CD4-positive, alpha-beta T cell treated with Interleukin-10 for 1 hour (primary cell): ENCODE data around the gene FAM193B.
"Not testable (repeated sequence)": the region's sequence is repeated elsewhere in the genome, so short reads cannot be mapped to it uniquely, and the experiment has no call there.

Experiments used
- DNase-seq: peaks from one replicate; pipeline ENCODE4 v3.0.0-alpha.2; 2020

FAM193B gene

DNA sequence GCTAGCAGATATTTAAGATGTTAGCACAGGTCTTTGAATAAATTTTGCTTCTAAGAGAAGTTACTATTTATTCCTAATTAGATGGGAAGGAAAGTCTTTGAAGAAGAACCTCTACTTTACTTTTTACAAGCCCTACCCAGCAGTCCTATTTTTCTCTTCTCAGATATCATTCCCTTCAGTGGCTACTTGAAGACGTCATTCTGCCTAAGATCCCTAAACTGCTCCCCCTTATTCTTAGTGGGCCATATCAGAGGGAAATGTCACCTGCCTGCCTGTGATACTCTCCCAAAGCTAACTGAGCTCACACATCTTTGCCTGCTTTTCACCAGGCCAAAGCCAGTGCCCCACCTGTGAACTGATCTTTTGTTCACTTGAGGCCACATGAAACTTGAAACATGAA, 21.1 kb upstream of the FAM193B start:
- DNase-seq: no peak

DNA sequence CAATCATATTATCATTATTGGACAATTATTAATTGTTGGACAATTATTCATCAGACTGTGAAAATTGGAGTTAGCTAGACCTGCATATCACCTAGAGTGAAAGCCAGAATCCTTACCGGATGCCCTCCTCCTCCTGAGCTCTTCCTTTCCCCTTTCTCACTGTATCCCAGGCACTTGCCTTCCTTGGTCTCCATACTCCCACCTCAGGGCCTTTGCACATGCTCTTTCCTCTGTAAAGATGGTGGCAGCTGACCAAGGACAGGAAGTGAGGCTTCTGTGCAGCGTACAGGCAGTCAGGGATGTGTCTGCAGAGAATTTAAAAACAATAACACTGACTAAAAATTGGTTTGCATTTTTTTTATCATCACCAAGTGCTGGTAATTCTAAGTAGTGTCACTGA, 15.5 kb upstream of the FAM193B start:
- DNase-seq: no peak

DNA sequence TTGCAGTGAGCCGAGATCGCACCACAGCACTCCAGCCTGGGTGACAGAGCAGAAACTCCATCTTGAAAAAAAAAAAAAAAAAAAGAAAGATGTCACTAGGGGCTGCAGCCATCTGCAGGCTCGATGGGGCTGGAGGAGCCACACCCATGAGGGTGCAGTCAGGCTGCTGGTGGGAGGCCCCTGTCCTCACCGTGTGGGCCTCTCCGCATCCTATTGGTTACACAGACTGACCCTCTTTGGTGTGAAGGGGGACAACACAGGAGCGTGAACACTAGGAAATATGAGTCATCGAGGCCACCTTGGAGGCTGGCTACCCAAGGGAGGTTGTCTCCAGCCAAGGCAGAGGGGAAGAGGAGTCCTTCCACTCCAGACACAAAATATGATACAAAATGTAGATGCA, 14.0 kb upstream of the FAM193B start:
- DNase-seq: no peak

DNA sequence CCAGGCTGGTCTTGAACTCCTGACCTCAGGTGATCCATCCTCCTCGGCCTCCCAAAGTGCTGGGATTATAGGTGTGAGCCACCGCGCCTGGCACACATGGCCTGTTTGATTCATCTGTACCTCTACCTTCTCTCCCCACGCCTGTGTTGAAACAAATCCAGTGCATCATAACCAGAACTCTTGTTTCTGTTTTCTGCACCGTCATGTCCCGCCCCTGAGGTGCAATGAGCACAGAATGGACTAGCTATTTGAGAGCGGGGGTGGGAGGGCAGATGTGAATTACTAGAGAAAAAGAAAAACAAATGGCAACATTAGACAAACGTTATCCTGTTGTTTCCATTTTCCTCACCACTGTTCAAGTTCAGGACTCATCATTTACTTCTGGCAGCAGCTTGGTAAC, 10.7 kb upstream of the FAM193B start:
- no peak for DNase-seq

DNA sequence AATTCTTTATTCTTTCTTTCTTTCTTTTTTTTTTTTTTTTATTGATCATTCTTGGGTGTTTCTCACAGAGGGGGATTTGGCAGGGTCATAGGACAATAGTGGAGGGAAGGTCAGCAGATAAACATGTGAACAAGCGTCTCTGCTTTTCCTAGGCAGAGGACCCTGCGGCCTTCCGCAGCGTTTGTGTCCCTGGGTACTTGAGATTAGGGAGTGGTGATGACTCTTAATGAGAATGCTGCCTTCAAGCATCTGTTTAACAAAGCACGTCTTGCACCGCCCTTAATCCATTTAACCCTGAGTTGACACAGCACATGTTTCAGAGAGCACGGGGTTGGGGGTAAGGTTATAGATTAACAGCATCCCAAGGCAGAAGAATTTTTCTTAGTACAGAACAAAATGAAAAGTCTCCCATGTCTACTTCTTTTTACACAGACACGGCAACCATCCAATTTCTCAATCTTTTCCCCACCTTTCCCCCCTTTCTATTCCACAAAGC, 5.1 kb upstream of the FAM193B start:
- not testable (repeated sequence) for DNase-seq

DNA sequence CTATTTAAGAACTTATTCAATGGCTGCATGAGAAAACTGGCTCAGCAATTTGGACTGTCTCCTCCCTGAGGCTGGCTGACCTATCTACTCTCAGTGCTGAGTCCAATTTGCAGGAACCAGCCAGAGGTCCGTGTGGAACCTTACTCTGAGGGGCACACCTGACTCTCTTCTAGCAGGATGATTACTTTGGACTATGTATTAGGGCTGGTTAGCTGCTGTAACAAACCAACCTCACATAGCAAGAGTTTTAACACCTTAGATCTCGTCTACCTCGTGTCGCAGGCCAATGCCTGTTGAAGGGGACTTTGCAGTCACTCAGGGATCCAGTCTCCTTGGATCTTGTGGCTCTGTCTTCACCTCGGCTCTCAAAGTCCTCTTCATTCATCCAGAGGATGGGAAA, 3.4 kb upstream of the FAM193B start:
- no peak for DNase-seq

DNA sequence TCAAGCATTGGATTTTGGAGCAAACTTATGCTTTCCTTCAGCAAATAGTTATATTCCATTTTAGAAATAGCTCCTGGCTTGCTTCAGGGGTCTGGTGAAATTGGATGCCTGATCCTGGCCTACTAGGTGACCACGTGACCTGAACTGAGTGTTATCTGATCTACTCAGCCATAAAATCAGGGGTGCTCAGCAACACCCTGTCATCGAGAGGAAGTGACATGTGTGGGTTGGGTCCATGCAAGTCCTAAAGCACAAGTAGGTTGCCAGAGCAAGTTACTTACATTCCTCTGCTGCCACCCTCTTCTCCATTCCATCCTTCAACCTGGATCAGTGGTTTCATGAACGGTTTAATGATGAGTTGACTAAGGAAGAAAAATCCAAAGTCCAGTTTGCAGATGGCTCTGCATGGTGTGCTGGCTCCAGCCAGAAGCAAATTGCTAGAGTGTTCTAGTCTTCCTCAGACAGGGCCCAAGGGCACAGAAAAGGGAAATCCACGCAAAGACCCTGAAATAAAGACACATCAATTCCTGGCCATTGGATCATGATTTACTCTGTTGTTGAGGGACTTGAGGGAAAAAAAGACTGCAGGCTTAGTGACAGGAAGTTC, 2.8 kb upstream of the FAM193B start:
- DNase-seq: peak; percentile 49

DNA sequence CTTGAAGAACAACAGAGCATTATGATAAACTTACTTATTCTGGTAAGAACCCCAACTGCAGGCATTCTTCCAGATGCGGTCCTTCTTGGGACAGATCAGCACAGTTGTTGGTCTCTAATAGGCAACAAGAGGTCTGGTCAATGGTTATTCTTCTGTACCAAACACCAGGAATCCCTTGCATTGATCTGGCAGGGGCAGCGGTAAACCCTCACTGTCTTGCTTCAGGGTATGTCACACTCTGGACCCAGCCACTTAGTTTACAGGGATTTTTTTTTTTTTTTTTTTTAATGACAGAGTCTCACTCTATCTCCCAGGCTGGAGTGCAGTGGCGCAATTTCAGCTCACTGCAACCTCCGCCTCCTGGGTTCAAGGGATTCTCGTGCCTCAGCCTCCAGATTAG, 1.3 kb upstream of the FAM193B start:
- no peak for DNase-seq

DNA sequence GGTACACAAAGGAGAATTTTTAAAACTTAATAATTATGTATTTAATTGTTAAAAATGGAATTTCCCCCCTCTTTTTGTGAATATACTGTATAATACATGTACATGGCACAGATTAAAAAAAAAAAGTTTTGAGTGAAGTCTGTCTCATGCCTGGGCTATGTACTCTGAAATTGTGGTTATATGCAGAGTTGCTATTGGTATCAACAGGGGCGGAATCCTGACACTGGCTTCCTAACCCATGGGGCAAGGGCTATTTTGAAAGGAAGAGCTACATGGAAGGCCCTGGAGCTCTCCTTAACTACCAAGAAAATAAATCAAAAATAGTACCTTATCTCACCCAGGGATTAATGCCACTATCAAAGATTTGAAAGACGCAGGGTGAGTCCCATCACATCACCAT, 865 bp upstream of the FAM193B start:
- no peak for DNase-seq

DNA sequence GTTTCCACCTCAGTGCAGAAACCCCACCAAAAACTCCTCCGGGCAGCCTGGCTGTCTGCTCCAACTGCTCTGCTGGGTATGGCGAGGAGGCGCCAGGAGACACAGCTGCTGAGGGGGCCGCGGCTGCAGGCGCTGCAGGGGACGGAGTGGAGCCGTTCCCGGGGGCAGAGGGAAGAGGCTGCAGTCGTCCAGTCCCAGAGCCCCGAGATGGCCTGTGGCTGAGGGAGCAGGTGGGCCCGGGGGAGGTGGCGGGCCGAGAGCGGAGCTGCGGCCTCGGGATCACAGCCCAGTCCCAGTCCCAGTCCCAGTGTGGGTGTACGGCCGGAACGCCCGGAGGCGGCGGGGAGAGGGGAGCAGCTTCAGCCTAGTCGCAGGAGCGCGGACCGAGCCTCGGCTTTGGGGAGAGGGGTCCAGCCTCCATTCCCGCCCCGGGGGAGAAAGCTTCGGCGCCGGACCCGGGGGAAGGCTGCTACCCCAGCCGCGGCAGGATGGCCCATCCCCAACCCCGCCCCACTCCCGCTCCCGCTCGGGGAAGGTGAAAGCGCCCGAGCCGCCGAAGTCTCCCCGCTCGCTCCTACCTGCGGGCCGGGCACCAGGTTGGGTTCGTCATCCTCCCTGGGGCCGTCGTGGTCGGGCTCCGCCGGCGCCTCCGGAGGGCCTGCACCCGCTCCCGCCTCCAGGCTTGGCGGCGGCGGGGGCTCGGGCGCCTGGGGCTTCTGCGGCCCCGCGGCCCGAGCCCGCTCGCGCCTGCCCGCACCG, 513 bp downstream of the FAM193B start:
- DNase-seq: no peak

DNA sequence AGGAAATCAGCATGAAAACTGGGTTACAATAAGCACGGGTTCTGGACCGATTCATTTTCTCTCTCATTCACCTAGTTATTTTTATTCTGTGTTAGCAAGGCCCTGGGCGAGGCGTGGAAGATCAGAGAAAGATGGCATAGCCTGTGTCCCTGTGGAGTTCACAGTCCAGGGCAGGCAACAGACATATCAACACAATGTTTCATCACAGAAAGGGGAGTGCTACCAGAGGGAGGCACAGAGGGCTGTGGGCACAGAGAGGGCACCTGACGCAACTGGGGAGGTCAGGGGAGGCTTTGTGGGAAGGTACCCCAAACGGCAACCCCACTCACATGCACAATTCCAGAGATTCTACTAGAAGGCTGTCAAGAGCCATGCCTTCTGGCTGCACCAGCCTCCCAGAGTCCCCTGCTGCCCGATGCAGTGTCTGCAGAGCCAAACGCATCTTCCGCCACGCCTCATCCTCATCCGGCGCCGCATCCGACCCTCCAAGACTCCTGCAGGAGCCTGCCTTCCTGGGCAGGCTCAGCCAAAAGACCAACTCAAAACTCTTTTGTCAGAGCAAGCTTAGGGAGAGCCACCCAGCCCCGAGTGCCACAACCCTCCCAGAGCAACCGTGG, 1.4 kb downstream of the FAM193B start:
- no peak for DNase-seq

DNA sequence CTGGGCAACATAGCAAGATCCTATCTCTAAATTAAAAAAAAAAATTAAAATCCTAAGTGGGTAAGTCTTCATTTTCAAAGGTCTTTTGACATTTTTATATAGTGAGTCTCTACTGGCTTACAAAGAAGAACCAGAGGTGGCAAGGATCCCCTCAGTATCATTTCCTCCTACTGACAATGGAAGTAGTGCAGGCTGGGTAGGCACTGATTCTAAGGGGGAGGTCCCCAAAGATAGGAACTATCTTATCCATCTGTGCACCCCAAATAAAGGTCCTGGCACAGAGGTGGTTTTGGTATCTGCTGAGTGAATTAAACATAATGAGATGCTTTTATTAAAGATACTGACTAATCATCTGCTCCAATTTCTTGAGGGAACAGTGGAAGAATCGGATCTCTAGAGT, 4.2 kb downstream of the FAM193B start:
- DNase-seq: no peak

DNA sequence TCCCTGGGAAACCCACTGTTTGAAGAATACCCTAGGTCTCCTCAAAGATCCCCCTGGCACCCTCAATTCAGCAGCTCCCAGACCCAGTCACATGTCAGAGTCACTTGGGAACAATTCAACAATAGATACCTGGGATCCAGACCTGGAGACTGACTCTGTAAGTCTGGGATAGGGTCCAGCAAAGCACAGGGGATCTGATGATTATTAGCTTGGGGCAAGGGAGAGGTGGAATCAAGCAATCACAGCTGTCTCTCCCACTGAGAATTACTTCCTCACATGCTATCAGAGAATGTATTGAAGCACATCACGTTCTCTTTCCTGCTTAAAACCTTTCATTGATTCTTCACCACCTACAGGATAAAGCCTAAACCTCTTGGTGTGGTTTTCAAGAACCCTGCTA, 5.9 kb downstream of the FAM193B start:
- no peak for DNase-seq

DNA sequence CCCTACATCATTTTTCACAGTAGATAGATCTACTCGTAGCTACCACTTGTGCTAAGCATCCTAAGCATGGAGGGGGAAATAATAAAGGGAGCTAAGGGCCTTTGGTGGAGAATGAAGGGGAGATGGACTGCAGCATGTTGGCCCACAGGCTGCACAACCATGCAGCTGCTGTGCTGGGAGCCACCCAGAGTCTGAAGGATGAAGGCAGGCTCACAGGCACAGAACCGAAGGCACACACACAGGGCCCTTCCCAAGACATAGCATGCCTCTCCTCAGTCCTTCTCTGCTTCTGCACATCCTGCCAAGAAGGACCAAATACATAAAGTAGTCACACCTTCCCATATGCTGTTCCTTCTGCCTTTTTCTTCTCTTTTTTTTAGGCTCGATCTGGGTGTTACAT, 6.6 kb downstream of the FAM193B start:
- no peak for DNase-seq

DNA sequence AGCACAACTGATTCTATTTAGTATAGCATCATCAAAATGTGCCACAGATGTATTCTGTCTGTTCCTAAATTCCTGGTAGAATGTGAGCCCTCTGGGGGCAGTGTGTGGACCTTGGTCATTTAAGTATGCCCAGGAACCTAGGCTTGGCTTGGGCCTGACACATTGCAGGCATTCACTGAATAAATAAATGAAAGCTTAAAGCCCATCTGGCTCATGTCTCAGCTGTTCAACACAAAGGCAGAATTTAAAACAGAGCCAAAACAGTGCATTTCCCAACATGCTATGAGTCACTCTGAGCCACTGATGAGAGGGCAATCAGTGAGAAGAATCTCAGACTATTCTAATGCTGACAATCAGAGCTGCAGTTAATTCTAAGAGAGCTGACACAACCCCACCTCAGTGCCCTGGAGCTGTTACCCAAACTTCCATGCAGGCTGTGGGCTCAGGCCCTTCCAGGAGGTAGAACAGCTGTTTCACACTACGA, 8.1 kb downstream of the FAM193B start:
- no peak for DNase-seq

DNA sequence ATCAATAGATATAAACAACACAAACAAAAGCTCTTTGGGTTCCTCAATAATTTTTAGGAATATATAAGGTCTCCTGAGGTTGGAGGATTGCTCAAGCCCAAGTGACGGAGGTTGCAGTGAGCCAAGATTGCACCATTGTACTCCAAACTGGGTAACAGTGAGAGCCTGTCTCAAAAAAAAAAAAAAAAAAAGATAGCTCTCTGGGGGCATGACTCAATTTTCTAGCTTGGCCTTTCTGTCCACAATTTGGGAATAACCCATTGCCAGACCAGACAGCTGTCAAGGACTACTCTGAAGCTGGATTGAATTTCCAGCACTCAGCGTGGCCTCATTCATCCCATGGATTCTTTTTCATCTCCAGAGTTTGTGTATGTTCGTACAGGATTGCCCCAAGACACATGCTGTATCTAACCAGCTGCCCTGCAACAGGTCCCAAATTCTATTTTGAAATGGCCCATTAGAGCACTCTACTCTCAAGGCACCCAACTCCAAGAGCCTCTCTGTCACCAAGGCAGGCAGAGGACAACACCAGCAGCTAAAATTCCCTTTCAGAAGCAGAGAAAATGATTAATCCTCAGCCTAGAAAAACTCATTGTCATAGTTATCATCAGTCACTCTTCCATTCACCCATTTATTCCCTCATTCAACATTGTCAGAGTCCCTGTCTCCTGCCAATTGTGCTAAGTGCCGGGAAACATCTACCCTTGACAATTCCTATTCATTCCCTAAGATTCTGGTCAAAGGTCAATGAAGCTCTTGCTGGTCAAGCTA, 8.7 kb downstream of the FAM193B start:
- DNase-seq: no peak

DNA sequence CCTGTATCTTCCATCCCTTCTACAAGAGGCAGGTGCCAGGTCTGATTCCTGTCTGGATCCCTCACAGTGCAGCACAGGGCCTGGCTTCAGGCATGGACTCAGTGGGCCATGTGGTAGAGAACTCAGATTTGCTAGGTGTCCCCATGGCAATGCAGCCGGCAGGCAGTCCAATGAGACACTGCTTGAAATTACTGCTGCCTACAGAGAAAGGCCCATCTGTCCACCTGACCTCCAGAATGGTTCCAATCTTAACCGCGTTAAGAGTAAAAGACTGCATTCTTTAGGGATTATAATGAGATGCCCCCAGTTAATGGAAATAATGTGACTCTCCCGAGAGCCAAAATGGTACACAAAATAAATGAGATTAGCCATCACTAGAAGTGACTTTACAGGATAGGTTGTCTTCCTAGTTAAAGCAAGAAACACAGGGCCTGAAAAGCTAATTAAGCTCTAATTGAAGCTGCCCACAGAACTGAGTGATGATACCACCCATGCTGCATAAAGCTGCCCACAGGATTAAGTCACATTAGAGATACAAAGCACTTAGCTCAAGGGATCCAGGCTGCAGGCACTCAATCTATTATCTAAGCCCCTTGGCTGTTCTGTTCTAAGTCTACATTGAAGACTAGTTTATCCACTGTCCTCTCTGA, 11.4 kb downstream of the FAM193B start:
- no peak for DNase-seq

DNA sequence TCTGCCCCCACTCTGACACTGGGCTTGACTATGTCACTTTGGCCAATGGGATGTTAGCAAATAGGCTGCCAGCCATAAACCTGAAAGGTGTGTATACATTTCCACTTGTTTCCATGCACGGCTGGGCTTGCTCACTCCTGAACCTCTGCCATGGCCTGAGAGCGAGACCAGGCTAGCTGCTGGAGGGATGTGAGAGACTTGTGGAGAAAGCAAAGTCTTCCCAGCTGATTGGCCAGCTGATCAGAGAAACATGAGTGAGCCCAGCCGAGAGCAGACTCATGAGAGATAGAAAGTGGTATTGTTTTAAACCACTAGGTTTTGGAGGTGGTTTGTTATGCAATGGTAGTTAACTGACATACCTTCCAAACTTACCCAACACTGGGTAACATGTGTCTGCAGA, 13.9 kb downstream of the FAM193B start:
- DNase-seq: no peak

DNA sequence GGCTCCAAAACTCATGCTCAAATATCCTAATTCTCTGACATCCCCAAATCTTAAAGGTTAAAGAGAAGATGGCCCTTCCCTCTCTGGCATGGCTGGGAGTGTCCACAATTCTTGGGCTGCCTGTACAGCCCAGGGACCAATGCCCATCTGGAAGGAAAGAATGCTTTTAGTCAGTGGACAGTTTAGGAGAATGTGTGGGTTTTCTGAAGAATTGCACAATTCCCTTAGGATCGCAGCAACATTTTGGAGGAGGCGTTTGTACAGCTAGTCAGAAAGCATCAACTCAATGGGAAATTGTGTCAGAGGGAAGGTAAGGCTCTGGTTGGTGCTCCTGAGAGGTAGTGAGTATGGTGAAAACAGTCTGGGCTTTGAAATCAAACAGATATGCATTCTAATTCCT, 15.0 kb downstream of the FAM193B start:
- no peak for DNase-seq

DNA sequence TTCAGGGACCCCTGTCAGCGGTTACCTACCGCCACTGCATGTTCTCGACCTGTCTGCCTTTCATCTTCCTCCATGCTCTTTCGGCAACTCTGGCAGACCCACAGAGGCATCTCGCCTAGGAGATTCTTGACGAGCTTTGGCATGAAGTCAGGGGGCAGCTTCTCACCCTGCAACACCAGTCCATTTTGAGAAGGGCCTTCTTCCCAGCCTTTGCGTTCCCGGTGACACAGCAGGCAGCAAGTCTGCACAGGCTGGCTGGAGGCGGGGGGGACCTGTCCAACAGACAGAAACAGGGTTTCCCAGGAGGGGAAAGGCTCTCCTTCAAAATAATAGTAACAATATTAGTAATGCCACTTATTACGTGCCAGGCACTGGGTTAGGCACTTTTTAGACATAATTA, 15.5 kb downstream of the FAM193B start:
- DNase-seq: no peak

DNA sequence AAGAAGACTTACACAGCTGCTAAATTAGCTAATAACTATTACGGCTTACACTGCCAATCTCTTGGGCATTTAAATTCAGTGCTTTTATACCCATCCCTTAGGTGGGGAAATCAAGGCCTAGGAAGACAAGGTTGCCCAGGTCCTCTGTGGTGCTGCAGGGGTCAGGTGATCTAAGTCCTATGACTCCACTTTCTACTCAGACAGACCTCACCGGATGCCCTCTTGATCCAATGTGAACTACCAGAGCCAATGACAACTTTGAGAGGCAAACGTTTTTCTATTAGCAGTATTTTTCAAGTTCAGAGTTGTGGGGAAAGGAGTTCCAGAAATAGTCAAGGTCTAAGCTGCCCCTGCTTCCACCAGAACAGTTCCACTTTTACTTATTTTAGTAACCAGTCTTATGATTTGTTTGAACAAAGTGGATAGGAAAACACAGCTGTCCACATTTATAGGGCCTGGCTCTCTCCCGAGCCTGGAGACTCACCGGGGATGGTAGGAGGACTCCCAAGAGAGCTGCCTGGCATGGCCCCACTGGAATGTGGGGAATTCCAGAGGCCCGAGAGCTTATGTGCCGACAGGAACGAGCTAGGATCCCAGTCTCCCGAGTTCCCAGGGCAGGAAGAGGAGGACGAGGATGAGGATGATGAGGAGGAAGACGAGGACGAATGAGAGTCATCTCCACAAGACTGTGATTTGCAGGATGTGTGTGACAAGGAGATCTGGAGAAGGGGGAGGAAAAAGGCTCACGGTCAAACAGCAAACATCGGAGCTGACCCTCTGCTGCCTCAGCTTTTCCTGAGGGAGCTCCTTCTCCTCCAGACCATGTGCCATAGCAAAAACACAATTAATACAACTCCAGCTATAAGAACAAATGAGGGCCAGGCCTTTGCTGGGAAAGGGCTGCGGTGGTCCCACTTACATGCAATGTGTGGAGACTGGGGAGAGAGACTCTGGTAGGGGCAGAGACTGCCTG, 16.7 kb downstream of the FAM193B start:
- no peak for DNase-seq

DNA sequence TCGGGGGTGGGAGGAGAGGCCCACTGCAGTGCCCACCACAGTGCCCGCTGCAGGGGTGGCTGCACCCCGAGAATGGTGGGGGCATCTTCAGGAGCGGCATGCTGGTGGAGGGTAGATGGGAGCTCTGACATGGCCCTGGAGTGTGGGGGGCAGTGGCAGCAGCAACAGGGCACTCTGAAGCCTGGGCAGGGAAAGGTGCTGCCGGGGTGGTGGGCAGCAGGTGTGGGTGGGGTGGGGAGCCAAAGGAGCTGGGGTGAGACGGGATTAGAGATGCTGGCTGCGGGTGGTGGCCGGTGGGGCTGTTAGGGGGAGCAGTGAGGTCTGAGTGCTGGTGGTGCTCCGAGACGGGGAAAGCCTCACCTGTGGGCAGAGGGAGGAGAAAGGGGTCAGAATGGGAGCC, 18.0 kb downstream of the FAM193B start:
- DNase-seq: no peak
